ENCODE data around the gene BHLHE23.

BHLHE23 gene

GRCh38 chr20:62959101-62959971 lies 47.4 kb downstream of the BHLHE23 start:
- Histone ChIP-seq H3K36me3 (ENCODE audit: insufficient read depth, low read length) (no peaks in the 10 kb centered on the region), H3K9me3 (ENCODE audit: control insufficient read depth, insufficient read depth, low read length) (no peaks in the 10 kb centered on the region), H3K4me1 (ENCODE audit: insufficient read depth, low read length) (peaks cover 5% of the 10 kb centered on the region; the same call in 1 of the 2 replicates), H3K9ac (ENCODE audit: low read depth, low read length) (no peak overlapping the region)

DNA sequence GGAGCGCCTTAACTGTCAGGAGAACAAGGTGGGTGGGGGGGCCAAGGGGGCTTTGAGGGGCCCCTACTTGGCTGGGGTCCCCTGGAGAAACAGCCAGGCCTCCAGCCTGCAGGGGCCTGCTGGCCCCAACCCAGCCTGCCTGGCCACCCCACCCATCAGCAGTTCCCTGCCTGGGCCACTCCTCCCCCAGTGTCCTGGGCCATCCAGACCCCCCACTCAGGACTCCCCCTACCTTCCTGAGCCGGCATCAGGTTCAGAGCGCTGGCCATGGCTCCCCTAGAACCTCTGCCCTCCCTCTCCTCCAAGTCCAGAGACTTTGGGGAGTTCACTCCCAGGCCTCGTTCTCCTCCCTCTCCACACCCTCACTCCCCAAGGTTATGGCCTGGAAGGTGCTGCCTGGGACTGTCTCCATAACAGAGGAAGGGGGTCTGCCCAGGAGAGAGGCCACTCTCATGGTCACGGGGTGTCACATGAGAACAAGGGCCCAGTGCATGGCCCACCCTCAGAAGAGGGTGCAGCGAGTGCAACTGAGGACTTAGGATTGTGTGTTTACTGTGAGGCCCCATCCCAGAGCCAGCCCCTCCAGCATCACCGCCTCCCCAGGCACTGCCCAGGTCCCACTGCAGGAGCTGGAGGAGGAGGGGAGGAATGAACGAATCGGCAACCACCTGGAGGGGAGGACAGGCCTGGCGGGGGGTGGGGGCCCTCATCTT lies 48.2 kb downstream of the BHLHE23 start:
- no peaks in the 10 kb centered on the region for H3K9me3 ChIP-seq (ENCODE audit: control insufficient read depth, insufficient read depth, low read length)
- no peak overlapping the region for H3K9ac ChIP-seq (ENCODE audit: low read depth, low read length)
- peaks cover 6% of the 10 kb centered on the region; the same call in 1 of the 2 replicates for H3K4me1 ChIP-seq (ENCODE audit: insufficient read depth, low read length)
- H3K36me3 ChIP-seq (ENCODE audit: insufficient read depth, low read length): no peaks in the 10 kb centered on the region

GRCh38 chr20:62957136-62958117 lies 49.3 kb downstream of the BHLHE23 start:
- H3K36me3 ChIP-seq (ENCODE audit: insufficient read depth, low read length): no peaks in the 10 kb centered on the region
- H3K9me3 ChIP-seq (ENCODE audit: control insufficient read depth, insufficient read depth, low read length): no peaks in the 10 kb centered on the region
- H3K4me1 ChIP-seq (ENCODE audit: insufficient read depth, low read length): peaks cover 6% of the 10 kb centered on the region; the same call in 1 of the 2 replicates
- H3K9ac ChIP-seq (ENCODE audit: low read depth, low read length): no peak overlapping the region

GRCh38 chr20:62956387-62957135 lies 50.2 kb downstream of the BHLHE23 start:
- Histone ChIP-seq H3K4me1 (ENCODE audit: insufficient read depth, low read length) (peaks cover 6% of the 10 kb centered on the region), H3K36me3 (ENCODE audit: insufficient read depth, low read length) (no peaks in the 10 kb centered on the region), H3K9ac (ENCODE audit: low read depth, low read length) (no peak overlapping the region), H3K9me3 (ENCODE audit: control insufficient read depth, insufficient read depth, low read length) (no peaks in the 10 kb centered on the region)
